HG03575 (cell line): ENCODE results near the gene FBXW11.
"Not testable (repeated sequence)": the region's sequence is repeated elsewhere in the genome, so short reads cannot be mapped to it uniquely, and the experiment has no call there.

Source experiments
- ATAC-seq: cut with Tn5 transposase; IDR thresholded peaks from one replicate; pipeline ENCODE4 v1.9.1; 2021; ENCODE audit not compliant: unreplicated experiment, insufficient number of reproducible peaks, low FRiP score; ENCODE audit errors: extremely low read depth

The FBXW11 gene

GRCh38 chr5:171897231-171897630 is 109.2 kb downstream of the FBXW11 start:
- no peak for ATAC-seq

DNA sequence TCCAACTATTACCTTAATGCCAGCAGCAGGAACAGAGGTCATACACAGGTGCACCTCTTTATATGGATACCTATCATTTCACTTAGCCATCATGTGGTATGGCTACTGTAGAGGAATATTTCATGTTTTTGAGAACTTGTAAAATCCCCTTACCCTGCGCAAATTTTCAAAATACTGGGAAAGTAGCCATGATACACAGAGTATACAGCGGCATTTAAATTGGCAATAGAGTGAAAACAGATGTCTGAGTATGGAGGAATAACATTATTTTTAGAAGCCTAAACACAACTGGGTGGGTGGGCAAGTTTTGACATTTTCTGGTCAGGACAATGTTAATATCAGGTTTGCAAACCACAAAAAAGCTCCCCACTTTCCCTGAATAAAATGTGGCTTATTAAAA is 111.4 kb downstream of the FBXW11 start:
- no peak for ATAC-seq

GRCh38 chr5:171893290-171893886 is 113.0 kb downstream of the FBXW11 start:
- no peak for ATAC-seq

DNA sequence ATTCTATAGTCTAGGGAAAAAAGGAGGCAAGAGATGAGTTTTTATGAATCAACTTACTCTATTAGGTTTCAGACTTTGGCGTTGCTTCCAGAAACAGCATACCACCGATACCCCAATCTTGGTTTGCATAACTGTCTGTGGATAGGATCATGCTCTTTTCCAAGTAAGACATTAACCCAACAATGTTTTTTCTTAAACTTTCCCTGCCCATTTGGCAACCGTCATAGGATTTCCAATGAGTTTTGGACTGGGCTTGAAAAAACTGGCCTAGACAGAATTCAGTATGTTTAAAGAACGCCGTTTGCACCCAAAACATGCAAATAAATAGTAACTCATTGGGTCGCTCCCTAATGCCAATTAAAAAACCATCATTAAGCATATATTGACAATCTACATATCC is 114.8 kb downstream of the FBXW11 start:
- no peak for ATAC-seq

DNA sequence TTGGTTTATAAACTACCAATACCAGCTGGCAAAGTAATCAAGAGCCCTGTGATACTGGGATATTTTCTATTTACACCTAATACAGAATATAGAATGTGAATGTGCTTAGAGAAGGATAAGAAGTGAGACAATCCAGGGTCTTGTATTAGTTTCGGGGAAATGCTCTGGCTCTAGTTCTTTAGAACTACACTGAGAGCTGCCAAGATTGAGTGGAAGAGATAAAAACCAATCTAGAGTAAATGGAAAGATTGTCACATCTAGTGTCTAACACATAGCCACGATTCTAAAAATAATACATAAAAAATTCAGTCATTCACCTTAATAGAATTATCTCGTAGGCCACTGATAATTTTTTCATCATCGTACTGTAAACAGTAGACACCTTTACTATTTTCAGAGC is 115.3 kb downstream of the FBXW11 start:
- ATAC-seq = no peak

DNA sequence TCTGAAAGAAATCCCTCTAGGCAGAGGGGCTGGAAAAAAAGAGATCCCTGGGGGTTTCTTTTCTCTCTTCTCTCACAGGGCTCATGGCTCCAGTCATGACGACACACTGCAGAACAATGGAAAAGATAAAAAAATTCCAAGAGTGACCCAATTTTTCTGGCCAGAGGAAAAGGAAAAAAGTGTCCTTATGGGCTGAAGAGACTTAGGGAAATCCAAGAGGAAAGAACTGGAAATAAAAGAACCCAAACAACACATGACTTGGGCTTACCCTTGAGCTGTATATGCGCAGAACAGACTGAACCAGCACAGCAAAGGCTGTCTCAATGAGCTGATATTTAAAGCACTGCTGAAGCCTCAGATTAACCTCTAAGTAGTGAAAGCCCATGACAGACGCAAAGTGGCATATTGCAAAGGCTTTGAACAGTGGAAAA is 118.4 kb downstream of the FBXW11 start:
- ATAC-seq = no peak

- ATAC-seq = not testable (repeated sequence)
Measured at GRCh38 chr5:171886037-171886436, 120.4 kb downstream of the FBXW11 start.

- no peak for ATAC-seq
Measured at GRCh38 chr5:171882118-171882517, 124.3 kb downstream of the FBXW11 start.

DNA sequence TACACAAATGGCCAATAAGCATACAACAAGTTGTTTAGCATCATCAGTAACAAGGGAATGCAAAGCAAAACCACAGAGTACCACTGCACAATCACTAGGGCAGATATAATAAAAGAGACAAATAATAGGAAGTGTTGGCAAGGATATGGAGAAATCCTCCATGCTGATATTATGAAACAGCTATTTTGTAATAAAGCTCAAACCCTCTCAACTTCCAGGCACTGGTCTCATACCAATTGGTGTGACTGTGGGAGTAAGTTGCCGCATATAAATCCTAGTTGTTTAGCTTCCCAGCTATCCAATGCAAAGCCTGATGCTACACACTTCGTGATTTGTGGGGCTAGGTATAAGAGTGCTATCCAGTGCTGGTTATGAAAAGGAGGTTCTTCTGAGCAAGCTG is 132.2 kb downstream of the FBXW11 start:
- no peak for ATAC-seq

DNA sequence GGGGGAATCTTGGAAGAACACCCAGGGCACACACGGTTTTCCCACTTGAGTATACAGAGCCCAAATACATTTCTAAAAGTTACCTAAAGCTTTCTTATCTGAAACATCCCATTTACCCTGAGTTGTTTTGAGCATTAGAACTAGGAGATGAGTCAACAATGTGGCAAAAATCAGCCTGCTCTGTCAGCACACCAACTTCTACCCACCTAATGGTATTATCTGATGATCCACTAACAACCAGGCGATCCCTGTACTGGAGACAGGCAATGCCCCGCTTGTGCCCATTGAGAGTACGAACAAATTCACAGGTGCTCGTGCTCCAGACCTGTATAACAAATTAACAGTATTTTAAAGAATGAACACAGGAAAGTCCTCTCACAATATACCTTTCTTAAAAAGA is 133.8 kb downstream of the FBXW11 start:
- no peak for ATAC-seq

- no peak for ATAC-seq
Measured at GRCh38 chr5:171871711-171872110, 134.7 kb downstream of the FBXW11 start.

- no peak for ATAC-seq
Measured at GRCh38 chr5:171869956-171870355, 136.5 kb downstream of the FBXW11 start.

DNA sequence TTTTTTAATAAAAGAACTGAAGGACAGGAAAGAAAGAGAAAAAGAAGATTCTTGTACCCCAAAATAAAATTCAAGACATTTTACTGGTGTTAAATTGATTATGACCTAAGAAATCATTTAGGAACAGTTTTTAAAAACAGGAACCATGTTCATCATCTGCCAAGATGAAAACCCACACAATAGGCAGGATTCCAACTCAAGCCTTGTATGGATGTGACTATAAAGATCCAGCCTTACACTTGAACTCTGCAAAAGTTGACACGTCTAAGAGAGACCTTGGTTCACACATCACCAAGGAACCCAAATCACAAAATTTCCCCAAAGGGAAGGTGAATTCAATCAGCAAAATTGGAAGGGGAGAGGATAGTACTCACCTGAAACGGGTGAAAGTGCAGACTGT is 138.2 kb downstream of the FBXW11 start:
- ATAC-seq = no peak

GRCh38 chr5:171867786-171868185 is 138.7 kb downstream of the FBXW11 start:
- no peak for ATAC-seq

- ATAC-seq = no peak
Measured at GRCh38 chr5:171865471-171865870, 141.0 kb downstream of the FBXW11 start.

- no peak for ATAC-seq
Measured at GRCh38 chr5:171863935-171864334, 142.5 kb downstream of the FBXW11 start.

DNA sequence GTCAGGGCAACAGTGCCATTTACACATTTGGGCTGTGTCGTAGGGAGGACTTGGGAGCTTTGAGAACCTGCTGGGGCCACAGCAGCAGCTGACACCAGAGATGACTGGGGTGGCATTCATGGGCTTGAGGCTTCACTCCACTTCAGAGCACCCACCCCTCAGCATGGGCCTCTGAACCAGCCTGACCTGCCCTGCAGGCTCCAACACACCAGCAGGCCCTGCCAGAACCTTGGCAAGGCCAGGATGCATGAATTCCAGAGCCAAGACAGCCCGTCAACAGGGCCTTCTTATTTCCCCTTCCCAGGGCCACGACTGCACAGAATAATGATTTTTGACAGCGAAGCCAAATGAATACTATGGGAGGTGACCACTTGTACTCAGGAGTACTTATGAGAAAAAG is 143.8 kb downstream of the FBXW11 start:
- no peak for ATAC-seq

DNA sequence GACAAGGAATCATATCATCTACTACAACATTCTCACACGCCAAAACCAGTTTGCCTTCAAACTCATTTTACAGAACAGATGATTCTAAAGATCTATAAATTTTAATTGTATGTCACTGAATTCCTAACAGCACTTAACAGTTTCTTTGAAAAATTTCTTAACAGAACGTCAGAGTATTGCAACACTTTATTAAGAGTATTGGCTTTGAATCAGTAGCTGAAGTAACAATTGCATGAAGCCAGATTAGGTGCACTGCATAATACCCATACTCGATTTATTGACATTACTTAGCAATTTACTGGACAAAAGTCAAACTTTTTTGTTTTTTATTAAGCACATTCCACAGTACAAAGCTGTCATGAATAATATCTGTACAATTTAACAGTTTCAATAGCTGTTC is 145.1 kb downstream of the FBXW11 start:
- ATAC-seq = no peak

DNA sequence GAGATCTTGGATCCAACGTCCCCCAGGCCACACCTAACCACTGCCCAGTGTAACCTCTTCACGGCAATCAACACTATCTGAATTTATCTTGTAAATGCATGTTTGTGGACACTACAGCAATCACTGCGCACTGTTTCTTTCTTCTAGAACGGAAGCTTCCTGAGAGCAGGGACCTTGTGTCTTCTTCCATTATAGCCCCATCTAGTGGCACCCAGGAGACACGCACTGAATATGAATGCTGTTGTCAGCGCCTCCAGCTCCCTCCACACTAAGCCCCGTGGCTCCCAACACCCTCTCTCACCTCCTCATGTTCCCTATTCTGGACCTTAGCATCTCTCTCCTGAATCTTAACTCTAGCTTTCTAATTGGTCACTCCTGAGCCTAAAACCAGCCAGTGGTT is 148.1 kb downstream of the FBXW11 start:
- ATAC-seq = no peak

DNA sequence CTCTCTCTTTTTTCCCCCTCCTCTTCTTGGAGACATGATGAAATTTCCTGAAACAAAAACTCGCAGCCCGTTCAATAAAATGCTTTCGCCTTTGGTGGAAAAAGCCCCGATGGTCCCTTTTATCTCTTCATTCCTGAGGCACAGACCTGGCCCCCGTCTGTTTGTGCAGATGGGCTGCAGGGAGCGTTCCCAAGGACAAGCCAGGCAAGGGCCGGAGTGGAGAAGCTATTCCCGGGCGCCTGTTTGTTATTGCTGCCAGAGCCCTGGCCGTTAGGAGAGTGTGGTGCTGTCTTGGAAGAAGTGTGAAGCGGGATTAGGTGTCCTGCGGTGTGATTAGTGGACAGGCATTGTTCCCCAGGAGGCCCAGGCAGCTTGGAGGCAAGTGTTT is 149.0 kb downstream of the FBXW11 start:
- ATAC-seq = no peak
